Fibroblast of mammary gland (primary cell): Measurements from ENCODE around the gene DNAJB7.
"Not testable (repeated sequence)": the region's sequence is repeated elsewhere in the genome, so short reads cannot be mapped to it uniquely, and the experiment has no call there.

Source experiments
- DNase-seq: peaks from one replicate; pipeline ENCODE4 v3.0.0-alpha.2; 2010; ENCODE audit warnings: low read depth
- H3K4me3 ChIP-seq: 2 replicates; pipeline ENCODE4 v1.5.1; 2011; ENCODE audit warnings: low read depth, mild to moderate bottlenecking, low read length, moderate library complexity; ENCODE audit not compliant: control insufficient read depth
- TF ChIP-seq, protein P1 (sequence below): conservative IDR thresholded peaks from 2 replicates; pipeline ENCODE4 v1.5.1; 2011; ENCODE audit warnings: low read depth, low read length, inconsistent platforms; ENCODE audit not compliant: control insufficient read depth, insufficient read depth

The DNAJB7 gene

GRCh38 chr22:40853333-40853732 lies 8.6 kb downstream of the DNAJB7 start:
- no peak overlapping the region for H3K4me3 ChIP-seq
- TF ChIP-seq, protein P1, sequence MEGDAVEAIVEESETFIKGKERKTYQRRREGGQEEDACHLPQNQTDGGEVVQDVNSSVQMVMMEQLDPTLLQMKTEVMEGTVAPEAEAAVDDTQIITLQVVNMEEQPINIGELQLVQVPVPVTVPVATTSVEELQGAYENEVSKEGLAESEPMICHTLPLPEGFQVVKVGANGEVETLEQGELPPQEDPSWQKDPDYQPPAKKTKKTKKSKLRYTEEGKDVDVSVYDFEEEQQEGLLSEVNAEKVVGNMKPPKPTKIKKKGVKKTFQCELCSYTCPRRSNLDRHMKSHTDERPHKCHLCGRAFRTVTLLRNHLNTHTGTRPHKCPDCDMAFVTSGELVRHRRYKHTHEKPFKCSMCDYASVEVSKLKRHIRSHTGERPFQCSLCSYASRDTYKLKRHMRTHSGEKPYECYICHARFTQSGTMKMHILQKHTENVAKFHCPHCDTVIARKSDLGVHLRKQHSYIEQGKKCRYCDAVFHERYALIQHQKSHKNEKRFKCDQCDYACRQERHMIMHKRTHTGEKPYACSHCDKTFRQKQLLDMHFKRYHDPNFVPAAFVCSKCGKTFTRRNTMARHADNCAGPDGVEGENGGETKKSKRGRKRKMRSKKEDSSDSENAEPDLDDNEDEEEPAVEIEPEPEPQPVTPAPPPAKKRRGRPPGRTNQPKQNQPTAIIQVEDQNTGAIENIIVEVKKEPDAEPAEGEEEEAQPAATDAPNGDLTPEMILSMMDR: no peak

GRCh38 chr22:40845816-40846215 lies 16.1 kb downstream of the DNAJB7 start:
- DNase-seq, H3K4me3 ChIP-seq: not testable (repeated sequence)

More at GRCh38 chr22:40853333-40853732, 8.6 kb downstream of the DNAJB7 start:
- no peak for DNase-seq

DNA sequence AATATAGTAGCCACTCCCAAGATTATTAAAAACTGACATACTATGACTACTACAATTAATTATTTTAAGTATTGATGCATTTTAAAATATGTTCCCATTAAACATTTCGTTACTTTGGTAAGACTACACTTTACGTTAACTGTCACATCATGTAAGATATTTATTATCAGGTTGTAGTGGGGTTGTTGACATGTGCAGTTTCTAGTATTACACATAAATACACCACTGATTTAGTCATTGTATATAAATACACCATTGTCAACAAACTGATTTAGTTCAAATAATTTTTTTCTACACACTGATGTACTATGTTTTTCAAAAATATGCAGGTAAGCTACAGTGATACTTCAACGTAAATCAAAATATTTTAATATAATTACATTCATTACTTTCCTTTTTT lies 17.0 kb downstream of the DNAJB7 start:
- no peak for DNase-seq
- no peak overlapping the region for H3K4me3 ChIP-seq
- TF ChIP-seq, protein P1: no peak

- TF ChIP-seq, protein P1: no peak
- DNase-seq: no peak
- no peak overlapping the region for H3K4me3 ChIP-seq
Observed at GRCh38 chr22:40838486-40838885, 23.4 kb downstream of the DNAJB7 start.

- DNase-seq: no peak
- no peak overlapping the region for H3K4me3 ChIP-seq
- TF ChIP-seq, protein P1: no peak
Observed at GRCh38 chr22:40834619-40835018, 27.3 kb downstream of the DNAJB7 start.

DNA sequence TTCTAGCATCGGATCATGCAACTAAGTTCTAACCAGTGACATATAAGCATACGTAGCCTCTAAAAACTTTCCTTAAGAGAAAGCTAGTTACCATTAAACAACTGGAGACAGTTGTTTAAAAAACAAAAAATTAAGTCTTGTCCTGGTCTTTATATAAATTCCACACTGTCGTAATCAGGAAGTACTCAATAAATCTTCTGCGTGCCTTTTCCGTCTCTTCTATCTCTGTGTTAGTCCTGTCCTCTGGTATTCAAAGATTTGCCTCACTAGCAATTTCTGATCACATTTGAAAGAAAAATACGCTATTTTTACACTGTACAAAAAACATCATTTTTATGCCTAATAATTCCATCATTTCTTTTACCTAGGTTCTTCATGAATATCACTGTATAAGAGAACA lies 32.8 kb downstream of the DNAJB7 start:
- TF ChIP-seq, protein P1: no peak
- no peak for DNase-seq
- H3K4me3 ChIP-seq: no peak overlapping the region

DNA sequence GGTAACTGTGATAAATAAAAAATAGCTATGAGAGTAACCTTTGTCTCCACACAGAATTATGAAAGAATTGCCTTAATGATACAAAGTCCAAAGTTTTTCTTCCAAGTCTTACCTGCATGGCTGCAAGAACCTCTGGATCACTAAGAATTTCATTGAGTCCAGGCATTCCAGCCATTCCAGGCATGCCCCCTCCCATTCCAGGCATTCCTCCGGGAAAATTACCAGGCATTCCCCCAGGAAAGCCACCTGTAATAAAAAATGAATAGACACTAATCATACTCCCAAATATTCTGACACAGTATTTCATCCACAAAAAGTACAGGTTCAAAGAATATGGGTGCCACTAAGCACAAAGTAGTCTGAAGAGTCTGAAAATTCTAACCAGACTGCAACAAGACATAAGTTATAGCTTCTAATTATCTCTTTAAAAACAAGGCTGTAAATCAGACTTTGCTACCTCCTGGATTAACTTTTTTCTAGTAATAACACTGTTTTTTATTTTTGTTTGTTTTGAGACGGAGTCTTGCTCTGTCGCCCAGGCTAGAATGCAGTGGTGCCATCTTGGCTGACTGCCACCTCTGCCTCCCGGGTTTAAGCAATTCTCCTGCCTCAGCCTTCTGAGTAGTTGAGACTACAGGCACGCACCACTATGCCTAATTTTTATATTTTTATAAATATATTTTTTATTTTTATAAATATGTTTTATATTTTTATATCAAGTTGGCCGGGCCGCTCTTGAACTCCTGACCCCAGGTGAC lies 34.8 kb downstream of the DNAJB7 start:
- DNase-seq: no peak
- no peak overlapping the region for H3K4me3 ChIP-seq
- TF ChIP-seq, protein P1: no peak

- not testable (repeated sequence) for H3K4me3 ChIP-seq, DNase-seq
Observed at GRCh38 chr22:40826292-40826691, 35.6 kb downstream of the DNAJB7 start.
